Measurements from ENCODE around the gene RSPH6A.
A peak's percentile ranks its signal among the peaks of the same experiment; 100 is the strongest.

Gene RSPH6A

GRCh38 chr19:45779231-45780145 lies 35.6 kb downstream of the RSPH6A start:
- DNase-seq: peak; percentile 81

DNA sequence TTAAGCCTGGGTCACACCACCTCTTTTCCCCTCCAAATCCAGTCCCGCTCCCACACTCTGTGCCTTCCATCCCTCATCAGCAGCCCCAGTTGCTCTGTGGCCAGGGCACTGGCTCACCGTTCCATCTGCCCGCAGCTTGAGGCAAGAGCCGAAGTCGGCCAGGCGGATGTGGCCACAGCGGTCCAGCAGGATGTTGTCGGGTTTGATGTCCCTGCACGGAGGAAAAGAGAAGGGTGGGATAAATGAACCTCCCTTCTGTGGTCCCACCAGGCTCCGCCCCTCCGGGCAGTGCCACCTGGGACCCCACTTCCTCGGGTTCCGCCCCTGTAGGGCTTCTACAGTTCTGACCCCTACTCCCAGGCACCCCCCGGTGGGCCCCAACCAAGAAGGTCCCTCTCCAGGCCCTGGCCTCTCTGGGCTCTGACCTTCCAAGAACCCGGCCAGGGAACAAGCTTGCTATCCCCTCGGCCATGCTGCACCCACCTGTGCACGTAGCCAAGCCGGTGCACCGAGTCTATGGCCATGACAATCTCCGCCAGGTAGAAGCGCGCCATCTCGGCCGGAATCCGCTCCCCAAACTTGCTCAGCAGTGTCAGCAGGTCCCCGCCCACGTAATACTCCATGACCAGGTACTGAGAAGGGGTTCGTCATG lies 37.0 kb downstream of the RSPH6A start:
- no peak for DNase-seq

- no peak for DNase-seq
Observed at GRCh38 chr19:45777395-45777961, 37.6 kb downstream of the RSPH6A start.

DNA sequence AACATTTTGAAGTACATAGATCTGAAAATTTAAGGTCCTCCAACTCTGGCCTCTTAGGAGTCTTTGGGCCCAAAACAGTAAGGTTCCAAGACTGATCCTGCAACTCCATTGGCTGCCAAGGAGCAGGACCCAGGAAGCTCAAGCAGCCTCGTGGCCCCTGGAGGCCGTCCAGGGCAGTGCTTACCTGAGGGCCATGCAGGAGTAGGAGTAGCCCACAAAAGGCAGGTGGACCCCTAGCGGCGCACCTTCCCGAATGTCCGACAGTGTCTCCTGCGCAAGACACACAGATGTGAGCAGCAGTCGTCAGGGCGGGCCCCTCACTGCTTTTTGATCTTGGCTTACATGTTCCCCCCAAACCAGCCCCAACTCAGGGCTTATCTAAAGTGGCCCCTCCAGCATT lies 40.3 kb downstream of the RSPH6A start:
- DNase-seq: no peak

DNA sequence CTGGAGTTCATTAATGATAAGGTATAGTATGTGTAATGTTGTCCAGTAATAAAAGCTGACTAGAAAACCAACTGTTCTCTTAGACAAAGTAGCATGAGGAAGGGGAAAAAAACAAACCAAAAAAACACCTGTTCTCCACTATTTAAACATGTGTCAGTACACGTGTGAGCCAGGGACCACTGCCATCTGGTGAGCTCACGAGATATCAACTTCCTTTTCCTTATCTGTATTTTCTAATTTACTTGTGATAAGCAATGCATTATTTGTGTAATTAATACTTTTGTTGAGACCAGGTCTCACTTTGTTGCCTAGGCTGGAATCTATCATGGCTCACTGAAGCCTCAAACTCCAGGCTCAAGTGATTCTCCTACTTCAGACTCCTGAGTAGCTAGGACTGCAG lies 41.7 kb downstream of the RSPH6A start:
- DNase-seq: no peak

DNA sequence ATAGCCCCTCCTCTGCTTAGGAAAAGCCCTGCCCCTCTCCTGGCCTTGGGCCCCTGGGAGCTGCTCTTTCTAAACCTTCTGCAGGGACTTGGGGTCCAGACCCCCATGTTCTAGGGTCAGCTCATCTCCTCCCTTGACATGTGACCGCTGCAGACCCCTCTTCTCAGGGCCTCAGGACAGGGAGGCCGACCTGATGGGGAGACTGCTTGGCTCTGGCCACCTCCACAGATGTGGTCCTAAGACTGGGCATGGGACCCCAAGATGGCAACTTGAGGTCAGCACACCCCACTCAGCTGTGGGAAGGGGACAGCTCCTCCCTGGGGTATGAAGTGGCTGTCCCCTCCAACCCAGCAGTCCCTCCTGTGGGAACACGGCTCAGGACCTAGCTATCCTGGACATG lies 42.2 kb downstream of the RSPH6A start:
- no peak for DNase-seq

DNA sequence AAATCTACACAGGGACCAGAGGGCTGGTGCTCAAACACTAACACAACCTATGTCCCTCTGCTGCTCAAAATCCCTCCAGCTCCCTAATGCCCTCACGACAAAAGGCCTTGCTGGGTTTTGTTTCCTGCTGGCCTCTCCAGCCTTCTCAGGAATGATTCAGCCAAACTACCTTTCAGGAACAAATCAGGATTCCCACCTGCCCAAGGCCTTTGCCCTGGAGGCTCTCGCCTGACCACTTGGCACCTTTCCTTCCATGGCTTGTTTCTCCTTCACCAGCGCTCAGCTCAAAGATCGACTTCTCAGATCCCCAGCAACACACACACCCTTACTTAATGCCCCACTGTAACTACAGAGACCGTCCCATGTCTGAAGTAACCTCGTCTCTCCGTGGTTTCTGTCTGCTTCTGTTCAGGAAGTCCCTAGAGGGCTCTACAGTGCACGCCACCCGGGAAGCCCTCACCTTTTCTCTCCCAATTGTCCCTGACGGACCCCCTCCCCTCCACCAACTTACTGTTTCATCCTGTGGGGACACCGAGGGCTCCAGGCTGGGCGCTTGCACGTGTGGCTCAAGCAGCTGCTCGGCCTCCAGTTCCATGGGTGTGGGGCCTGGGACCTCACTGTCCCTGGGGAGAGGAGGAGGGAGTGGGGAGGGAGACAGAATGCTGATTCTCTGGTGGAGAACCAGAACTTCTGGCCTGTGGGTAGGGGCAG lies 42.8 kb downstream of the RSPH6A start:
- DNase-seq: no peak

DNA sequence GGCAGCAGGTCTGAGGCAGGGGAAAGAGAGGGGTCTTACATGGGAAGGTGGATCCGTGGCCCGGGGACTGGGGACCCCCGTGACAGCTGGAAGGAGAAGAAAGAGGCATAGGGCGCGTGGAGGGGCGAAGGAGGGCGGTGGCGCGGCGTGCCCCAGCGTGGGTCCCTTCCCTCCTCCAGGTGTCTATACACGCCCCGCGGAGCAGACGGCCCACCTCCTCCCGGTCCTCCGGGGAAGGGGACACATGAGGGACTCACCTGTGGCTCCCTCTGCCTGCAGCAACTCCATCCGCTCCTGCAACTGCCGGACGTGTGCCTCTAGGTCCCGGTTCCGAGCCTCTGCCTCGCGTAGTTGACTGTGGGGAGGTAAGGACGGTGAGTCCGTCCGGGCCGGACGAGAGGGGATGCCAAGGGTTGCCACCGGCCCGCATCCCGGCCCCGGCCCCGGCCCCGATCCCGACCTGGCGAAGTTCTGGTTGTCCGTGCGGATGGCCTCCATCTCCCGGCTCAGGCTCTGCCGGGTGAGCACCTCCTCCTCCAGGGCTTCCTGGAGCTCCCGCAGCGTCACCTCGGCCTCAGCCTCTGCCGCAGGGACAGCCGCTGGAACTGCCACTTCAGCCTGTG lies 43.7 kb downstream of the RSPH6A start:
- no peak for DNase-seq

DNA sequence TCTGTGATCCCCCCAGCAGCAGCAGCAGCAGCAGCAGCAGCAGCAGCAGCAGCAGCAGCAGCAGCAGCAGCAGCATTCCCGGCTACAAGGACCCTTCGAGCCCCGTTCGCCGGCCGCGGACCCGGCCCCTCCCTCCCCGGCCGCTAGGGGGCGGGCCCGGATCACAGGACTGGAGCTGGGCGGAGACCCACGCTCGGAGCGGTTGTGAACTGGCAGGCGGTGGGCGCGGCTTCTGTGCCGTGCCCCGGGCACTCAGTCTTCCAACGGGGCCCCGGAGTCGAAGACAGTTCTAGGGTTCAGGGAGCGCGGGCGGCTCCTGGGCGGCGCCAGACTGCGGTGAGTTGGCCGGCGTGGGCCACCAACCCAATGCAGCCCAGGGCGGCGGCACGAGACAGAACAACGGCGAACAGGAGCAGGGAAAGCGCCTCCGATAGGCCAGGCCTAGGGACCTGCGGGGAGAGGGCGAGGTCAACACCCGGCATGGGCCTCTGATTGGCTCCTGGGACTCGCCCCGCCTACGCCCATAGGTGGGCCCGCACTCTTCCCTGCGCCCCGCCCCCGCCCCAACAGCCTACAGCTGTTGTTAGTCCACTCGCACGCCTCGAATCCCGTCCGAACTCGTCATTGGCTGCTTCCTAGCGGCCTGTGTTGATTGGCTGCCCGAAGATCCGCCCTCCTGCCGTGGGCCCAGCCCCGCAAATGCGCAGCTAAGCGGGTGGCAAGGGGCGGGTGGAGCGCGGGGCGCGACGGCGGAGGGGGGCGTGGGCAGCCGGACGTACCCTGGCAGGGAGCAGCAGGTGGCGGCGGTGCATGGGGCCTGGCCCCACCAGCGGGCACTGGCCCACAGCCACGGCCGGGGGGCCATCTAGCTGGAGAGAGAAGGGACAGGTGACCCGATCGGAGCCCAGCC lies 44.7 kb downstream of the RSPH6A start:
- peak; percentile 93 for DNase-seq

- DNase-seq: peak; percentile 50
Observed at GRCh38 chr19:45769821-45770191, 45.3 kb downstream of the RSPH6A start.

GRCh38 chr19:45768984-45769782 lies 45.9 kb downstream of the RSPH6A start, which contains the start of gene SIX5:
Gene SIX5, minus strand, starts transcription at chr19:45769252. Its CDS starts 408 bp downstream, at chr19:45768844.
- peak; percentile 89 for DNase-seq

- no peak for DNase-seq
Observed at GRCh38 chr19:45768655-45768983, 46.5 kb downstream of the RSPH6A start.

- DNase-seq: peak; percentile 16
Observed at GRCh38 chr19:45767881-45768654, 47.0 kb downstream of the RSPH6A start.

GRCh38 chr19:45767410-45767880 lies 47.7 kb downstream of the RSPH6A start:
- no peak for DNase-seq

DNA sequence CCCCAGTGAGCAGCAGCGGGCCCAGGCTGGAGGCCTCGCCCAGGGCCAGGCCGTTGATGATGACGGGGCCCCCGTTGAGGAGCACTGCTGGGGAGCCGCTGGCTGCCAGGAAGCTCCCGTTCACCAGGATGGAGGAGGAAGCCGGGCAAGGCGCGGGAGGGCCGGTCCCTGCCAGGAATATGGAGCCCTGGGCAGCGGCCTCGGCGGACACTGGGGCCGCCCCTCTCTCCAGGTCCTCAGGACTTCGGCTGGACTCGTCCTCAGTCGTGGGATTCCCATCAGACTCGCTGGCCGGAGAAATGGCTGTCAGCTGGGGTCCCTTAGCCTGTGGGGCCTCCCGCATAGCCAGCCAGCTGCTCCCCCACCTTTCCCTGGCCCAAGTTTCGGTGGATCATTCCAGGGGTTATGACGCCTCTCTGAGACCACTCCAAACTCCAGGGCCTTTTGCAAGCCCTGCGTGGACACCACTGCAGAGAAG lies 48.2 kb downstream of the RSPH6A start:
- no peak for DNase-seq

- DNase-seq: no peak
Observed at GRCh38 chr19:45766296-45766868, 48.7 kb downstream of the RSPH6A start.

DNA sequence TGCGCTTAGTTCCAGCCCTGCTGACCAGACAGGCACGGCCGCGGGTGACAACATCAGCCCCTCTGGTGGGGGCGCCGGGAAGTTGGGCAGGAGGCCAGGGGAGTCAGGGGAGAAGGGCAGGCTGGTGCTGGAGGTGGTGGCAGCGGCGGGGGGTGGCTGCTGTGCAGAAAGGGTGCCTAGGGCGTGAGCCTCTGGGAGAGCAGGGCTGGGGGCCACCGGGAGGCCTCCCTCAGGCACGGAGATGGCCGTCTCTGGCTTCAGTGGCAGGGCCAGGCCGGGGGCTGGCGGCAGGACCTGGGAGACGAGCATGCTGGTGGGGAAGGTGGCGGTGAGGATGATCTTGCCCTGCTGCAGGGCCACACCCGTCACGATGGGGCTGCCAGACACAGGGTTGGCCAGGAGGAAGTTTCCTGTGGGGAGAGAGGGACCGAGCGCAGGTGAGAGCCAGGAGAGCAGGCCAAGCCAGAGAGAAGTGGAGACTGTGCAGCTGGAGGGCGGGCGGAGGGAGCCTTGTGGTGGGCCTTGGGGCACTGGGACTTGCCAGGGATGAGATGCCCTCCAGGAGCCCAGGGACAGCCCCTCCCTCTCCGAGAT lies 49.3 kb downstream of the RSPH6A start:
- DNase-seq: no peak

DNA sequence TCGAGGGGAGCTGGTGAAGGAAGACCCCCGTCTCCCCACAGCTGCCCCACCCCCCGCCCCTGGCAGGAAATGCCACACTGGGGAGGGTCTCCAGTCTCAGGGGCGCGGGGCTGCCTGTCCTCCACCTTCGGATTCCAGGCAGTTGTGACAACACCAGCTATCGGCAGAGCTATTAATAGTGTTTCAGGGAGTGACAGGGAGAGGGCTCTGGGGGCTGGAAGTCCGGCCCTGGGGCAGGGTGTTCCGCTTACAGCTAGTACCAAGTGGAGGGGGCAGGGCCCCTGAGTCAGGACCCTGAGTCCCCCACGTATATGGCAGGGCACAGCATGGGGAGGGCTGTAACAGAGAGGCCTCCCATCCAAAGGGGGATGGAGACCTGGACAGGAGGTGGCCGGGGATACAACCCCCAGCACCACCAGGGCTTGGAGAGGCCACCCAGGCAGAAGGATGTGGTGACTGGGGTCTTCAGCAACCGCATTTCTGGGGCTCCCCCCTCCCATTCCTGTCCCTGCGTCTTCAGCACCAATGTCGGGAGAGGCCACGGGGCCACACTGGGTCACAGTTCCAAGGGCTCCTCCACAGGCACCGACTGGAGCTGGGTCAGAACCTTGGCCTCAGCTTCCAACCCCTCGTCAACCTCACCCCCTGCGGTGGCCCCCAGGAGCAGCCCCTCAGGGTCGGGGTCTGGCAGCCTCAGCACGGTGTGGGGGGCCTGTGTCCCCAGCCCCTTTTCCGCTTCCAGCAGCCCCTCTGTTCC lies 50.0 kb downstream of the RSPH6A start:
- DNase-seq: no peak
